ENCODE measurements around the gene DNAH1.

The DNAH1 gene

DNA sequence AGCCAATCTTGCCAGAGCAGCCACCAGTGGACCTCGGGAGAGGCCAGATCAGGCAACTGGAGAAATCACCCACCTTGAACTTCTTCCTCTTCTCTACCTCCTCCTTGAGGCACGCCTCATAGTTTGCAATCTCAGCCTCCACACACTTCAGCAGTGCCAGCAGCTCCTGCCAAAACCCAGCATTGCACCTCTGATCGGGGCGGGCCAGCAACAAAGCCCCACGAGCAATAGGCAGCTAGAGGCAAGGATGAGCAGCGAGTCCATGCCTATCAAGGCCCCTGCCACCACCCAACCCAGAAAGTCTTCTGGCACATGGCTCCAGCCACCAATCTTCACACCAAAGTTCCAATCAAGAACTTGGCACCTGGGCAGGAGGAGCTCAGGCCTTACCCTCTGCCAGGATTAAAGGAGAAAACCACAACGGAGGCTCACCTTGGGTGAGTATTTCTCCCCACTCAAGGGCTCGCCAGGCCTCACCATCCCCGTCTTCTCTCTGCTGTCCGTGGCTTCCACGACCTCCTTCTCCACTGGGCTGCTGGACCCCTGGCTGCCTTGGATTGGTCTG lies 86.7 kb downstream of the DNAH1 start:
- Histone ChIP-seq H3K27ac (ENCODE audit: low read length) (no peak overlapping the region), H3F3A (ENCODE audit: insufficient read depth, low read length) (no peaks in the 10 kb centered on the region), H3K4me3 (ENCODE audit: low read length) (no peak overlapping the region), H3K9me3 (replicated peaks; ENCODE audit: insufficient read depth, low read length) (no peaks in the 10 kb centered on the region), H2AFZ (ENCODE audit: low read length) (no peak overlapping the region), H3K4me2 (ENCODE audit: low read depth, low read length) (no peak overlapping the region), H4K20me1 (ENCODE audit: insufficient read depth, low read length) (no peaks in the 10 kb centered on the region), H3K9ac (ENCODE audit: low read length) (no peak overlapping the region), H3K79me2 (ENCODE audit: low read length) (peaks cover 13% of the 10 kb centered on the region), H3K4me1 (ENCODE audit: low read length) (no peaks in the 10 kb centered on the region), H3K9me2 (replicated peaks; ENCODE audit: insufficient read depth, low read length) (no peaks in the 10 kb centered on the region), H3K36me3 (replicated peaks; ENCODE audit: insufficient read depth, low read length) (no peaks in the 10 kb centered on the region; the same call in 1 of the 2 replicates), H3K27me3 (replicated peaks; ENCODE audit: insufficient read depth, low read length) (no peaks in the 10 kb centered on the region)
- DNase-seq = no peak
- TF ChIP-seq EZH2phosphoT487 (IDR thresholded peaks at IDR 0.05; ENCODE audit: low read length) (no peak), EZH2 (optimal IDR thresholded peaks at IDR 0.05; ENCODE audit: low read depth, low read length) (no peak)
- TF ChIP-seq, protein P1, sequence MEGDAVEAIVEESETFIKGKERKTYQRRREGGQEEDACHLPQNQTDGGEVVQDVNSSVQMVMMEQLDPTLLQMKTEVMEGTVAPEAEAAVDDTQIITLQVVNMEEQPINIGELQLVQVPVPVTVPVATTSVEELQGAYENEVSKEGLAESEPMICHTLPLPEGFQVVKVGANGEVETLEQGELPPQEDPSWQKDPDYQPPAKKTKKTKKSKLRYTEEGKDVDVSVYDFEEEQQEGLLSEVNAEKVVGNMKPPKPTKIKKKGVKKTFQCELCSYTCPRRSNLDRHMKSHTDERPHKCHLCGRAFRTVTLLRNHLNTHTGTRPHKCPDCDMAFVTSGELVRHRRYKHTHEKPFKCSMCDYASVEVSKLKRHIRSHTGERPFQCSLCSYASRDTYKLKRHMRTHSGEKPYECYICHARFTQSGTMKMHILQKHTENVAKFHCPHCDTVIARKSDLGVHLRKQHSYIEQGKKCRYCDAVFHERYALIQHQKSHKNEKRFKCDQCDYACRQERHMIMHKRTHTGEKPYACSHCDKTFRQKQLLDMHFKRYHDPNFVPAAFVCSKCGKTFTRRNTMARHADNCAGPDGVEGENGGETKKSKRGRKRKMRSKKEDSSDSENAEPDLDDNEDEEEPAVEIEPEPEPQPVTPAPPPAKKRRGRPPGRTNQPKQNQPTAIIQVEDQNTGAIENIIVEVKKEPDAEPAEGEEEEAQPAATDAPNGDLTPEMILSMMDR (IDR thresholded peaks at IDR 0.05; ENCODE audit: low read length) = no peak

DNA sequence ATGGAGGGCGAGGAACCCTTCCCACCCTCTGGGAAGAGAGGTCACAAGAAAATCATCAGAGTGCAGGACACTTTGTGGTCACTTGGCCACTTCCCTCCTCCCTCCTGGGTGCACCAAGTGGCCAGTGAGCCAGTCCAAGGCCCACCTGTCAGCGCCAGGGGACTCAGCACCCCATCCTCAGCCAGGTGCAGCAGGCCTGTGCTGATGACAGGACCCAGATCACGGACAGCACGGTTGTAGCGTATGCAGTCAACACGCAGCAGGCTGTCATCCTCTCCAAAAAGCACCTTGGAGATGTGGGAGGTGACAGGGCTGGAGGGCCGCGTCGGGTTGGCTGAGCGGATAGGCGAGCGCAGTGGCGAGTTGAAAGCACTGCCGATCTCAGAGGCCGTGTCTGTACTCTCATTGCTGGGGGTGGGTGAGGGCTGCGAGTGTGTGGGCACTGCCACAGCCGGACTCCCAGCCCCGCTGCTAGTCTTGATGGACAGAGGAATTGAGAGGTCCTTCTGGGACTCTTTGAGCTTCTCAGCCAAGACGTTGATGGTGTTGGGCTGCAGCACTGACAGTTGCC lies 87.2 kb downstream of the DNAH1 start:
- no peaks in the 10 kb centered on the region for H3K9me3 ChIP-seq (replicated peaks; ENCODE audit: insufficient read depth, low read length)
- H3K9me2 ChIP-seq (replicated peaks; ENCODE audit: insufficient read depth, low read length) = no peaks in the 10 kb centered on the region
- no peaks in the 10 kb centered on the region; the same call in 1 of the 2 replicates for H3K36me3 ChIP-seq (replicated peaks; ENCODE audit: insufficient read depth, low read length)
- H3K4me3 ChIP-seq (ENCODE audit: low read length) = no peak overlapping the region
- no peaks in the 10 kb centered on the region for H3K27me3 ChIP-seq (replicated peaks; ENCODE audit: insufficient read depth, low read length)
- no peak overlapping the region for H3K9ac ChIP-seq (ENCODE audit: low read length)
- H3K4me1 ChIP-seq (ENCODE audit: low read length) = no peaks in the 10 kb centered on the region
- H3K27ac ChIP-seq (ENCODE audit: low read length) = no peak overlapping the region
- TF ChIP-seq, protein P1 (IDR thresholded peaks at IDR 0.05; ENCODE audit: low read length) = no peak
- TF ChIP-seq EZH2 (optimal IDR thresholded peaks at IDR 0.05; ENCODE audit: low read depth, low read length) (no peak), EZH2phosphoT487 (IDR thresholded peaks at IDR 0.05; ENCODE audit: low read length) (no peak)
- H4K20me1 ChIP-seq (ENCODE audit: insufficient read depth, low read length) = no peaks in the 10 kb centered on the region
- H3K4me2 ChIP-seq (ENCODE audit: low read depth, low read length) = no peak overlapping the region
- DNase-seq = no peak
- no peak overlapping the region for H2AFZ ChIP-seq (ENCODE audit: low read length)
- peaks cover 19% of the 10 kb centered on the region for H3K79me2 ChIP-seq (ENCODE audit: low read length)
- no peaks in the 10 kb centered on the region for H3F3A ChIP-seq (ENCODE audit: insufficient read depth, low read length)

DNA sequence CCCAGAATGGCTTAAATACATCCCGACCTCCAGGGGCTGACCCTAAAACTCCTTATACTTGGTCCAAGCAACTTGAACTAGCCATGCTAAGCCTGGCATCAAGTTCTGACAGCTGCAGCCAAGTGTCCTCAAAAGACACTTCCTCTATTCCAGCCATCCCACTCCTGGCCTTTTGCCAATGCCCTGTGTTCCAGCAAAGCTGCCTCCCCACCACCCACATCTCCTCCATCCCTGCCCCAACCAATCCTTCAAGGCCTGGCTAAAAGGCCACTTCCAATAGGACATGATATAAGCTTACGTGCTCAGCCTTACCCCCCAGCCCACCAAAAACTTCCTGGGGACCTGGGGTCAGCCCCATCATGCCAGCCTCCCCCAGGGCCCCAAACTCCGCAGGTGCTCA lies 87.8 kb downstream of the DNAH1 start:
- Histone ChIP-seq H4K20me1 (ENCODE audit: insufficient read depth, low read length) (no peaks in the 10 kb centered on the region), H3K79me2 (ENCODE audit: low read length) (peaks cover 25% of the 10 kb centered on the region), H3K9me3 (replicated peaks; ENCODE audit: insufficient read depth, low read length) (no peaks in the 10 kb centered on the region), H3K4me2 (ENCODE audit: low read depth, low read length) (no peak overlapping the region), H3K9ac (ENCODE audit: low read length) (no peak overlapping the region), H3K4me1 (ENCODE audit: low read length) (peaks cover 6% of the 10 kb centered on the region; the same call in 1 of the 2 replicates), H3K9me2 (replicated peaks; ENCODE audit: insufficient read depth, low read length) (no peaks in the 10 kb centered on the region), H3K27ac (ENCODE audit: low read length) (no peak overlapping the region), H3K27me3 (replicated peaks; ENCODE audit: insufficient read depth, low read length) (no peaks in the 10 kb centered on the region), H3F3A (ENCODE audit: insufficient read depth, low read length) (no peaks in the 10 kb centered on the region), H3K36me3 (replicated peaks; ENCODE audit: insufficient read depth, low read length) (no peaks in the 10 kb centered on the region; the same call in 1 of the 2 replicates), H3K4me3 (ENCODE audit: low read length) (no peak overlapping the region), H2AFZ (ENCODE audit: low read length) (no peak overlapping the region)
- no peak for DNase-seq
- TF ChIP-seq EZH2 (optimal IDR thresholded peaks at IDR 0.05; ENCODE audit: low read depth, low read length) (no peak), EZH2phosphoT487 (IDR thresholded peaks at IDR 0.05; ENCODE audit: low read length) (no peak)

DNA sequence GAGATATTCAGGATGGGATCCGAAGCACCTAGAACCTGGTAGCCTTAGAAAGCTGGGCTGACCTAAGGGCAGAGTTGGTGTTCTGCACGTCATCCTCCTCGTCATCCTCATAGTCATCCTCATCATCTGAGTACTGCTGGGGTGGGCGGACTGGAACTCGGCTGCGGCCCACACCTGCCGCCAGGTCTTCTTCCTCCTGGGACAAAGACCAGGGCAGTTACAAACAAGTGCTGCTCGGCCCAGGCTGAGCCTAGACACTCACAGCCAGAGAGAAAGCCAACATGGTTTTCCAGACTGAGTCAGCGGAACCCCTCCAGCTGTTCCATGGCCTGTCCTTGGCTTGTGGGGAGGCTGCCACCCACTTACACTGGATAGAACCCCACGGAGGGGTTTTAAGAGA lies 88.3 kb downstream of the DNAH1 start:
- H3K79me2 ChIP-seq (ENCODE audit: low read length) = peaks cover 29% of the 10 kb centered on the region
- no peak overlapping the region for H2AFZ ChIP-seq (ENCODE audit: low read length)
- H3K4me3 ChIP-seq (ENCODE audit: low read length) = no peak overlapping the region
- no peaks in the 10 kb centered on the region for H3K9me2 ChIP-seq (replicated peaks; ENCODE audit: insufficient read depth, low read length)
- no peak overlapping the region for H3K4me2 ChIP-seq (ENCODE audit: low read depth, low read length)
- peaks cover 7% of the 10 kb centered on the region; the same call in 1 of the 2 replicates for H3K4me1 ChIP-seq (ENCODE audit: low read length)
- no peaks in the 10 kb centered on the region for H3K27me3 ChIP-seq (replicated peaks; ENCODE audit: insufficient read depth, low read length)
- H3K36me3 ChIP-seq (replicated peaks; ENCODE audit: insufficient read depth, low read length) = no peaks in the 10 kb centered on the region; the same call in 1 of the 2 replicates
- no peaks in the 10 kb centered on the region for H4K20me1 ChIP-seq (ENCODE audit: insufficient read depth, low read length)
- H3F3A ChIP-seq (ENCODE audit: insufficient read depth, low read length) = no peaks in the 10 kb centered on the region
- no peak overlapping the region for H3K9ac ChIP-seq (ENCODE audit: low read length)
- no peak for DNase-seq
- H3K27ac ChIP-seq (ENCODE audit: low read length) = no peak overlapping the region
- no peak for TF ChIP-seq EZH2 (optimal IDR thresholded peaks at IDR 0.05; ENCODE audit: low read depth, low read length)
- no peak for TF ChIP-seq EZH2phosphoT487 (IDR thresholded peaks at IDR 0.05; ENCODE audit: low read length)
- TF ChIP-seq, protein P1 (IDR thresholded peaks at IDR 0.05; ENCODE audit: low read length) = no peak
- no peaks in the 10 kb centered on the region for H3K9me3 ChIP-seq (replicated peaks; ENCODE audit: insufficient read depth, low read length)
